HG03342 (cell line): ENCODE data around the gene HOXC13.

Source experiments
- ATAC-seq: cut with Tn5 transposase; IDR thresholded peaks from one replicate; pipeline ENCODE4 v1.9.1; 2021; ENCODE audit warnings: mild to moderate bottlenecking, moderate library complexity; ENCODE audit not compliant: unreplicated experiment

The HOXC13 gene

GRCh38 chr12:53994264-53995001 lies 55.8 kb downstream of the HOXC13 start:
- ATAC-seq: no peak

DNA sequence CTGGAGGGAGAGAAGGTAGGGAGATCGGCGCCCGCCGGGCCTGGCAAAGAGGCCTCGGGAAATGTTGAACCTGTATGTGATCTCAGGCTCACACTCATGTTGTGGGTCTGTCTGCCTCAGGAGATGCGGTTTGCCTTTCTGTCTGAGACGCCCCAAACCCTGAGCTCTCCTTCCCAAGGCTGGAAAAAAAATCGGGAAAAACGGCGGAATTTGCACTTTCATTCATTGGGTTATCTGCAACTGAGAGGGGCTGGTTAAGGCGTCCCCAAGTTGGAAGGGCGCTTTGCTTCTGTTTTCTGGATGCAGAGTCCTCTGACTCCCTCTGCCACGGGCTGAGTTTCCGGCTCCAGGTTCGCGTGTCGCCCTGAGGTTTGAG lies 56.4 kb downstream of the HOXC13 start:
- no peak for ATAC-seq

GRCh38 chr12:53995378-53996239 lies 57.0 kb downstream of the HOXC13 start:
- no peak for ATAC-seq
